Type B pancreatic cell (in vitro differentiated cells): Measurements from ENCODE around the gene VAPB. TPM values are rescaled to one million over a fixed set of nuclear protein-coding genes. Genes with fewer than 3 reads are reported as not detected.

Source experiments
- DNase-seq: peaks from one replicate; pipeline ENCODE4 v3.0.0; 2021; ENCODE audit warnings: mixed read lengths; ENCODE audit not compliant: unreplicated experiment; ENCODE audit errors: extremely low spot score
- H3K27ac Mint-ChIP-seq: 2 replicates; pipeline ENCODE4 v1.8.0; 2021; ENCODE audit warnings: mild to moderate bottlenecking, mixed read lengths
- H3K27me3 Mint-ChIP-seq: 2 replicates; pipeline ENCODE4 v1.8.0; 2021; ENCODE audit warnings: mixed read lengths
- H3K36me3 Mint-ChIP-seq: 2 replicates; pipeline ENCODE4 v1.8.0; 2021; ENCODE audit warnings: mixed read lengths
- H3K4me1 Mint-ChIP-seq: one replicate; pipeline ENCODE4 v1.8.0; 2021; ENCODE audit warnings: mixed read lengths; ENCODE audit not compliant: unreplicated experiment
- H3K4me3 Mint-ChIP-seq: 2 replicates; pipeline ENCODE4 v1.8.0; 2021; ENCODE audit warnings: mild to moderate bottlenecking, mixed read lengths
- H3K9me3 Mint-ChIP-seq: 2 replicates; pipeline ENCODE4 v1.8.0; 2021; ENCODE audit warnings: mixed read lengths
- total RNA-seq: library from RNA; stranded (reverse); gene quantifications from 2 replicates; pipeline ENCODE4 v1.2.1, GENCODE V29; 2021; ENCODE audit warnings: low replicate concordance
- TF ChIP-seq, protein P1 (sequence below): fragments of 200-600 bp; sonication (generic); conservative IDR thresholded peaks from 2 replicates; pipeline ENCODE4 v1.5.0; 2021; ENCODE audit warnings: antibody characterized with exemption, mild to moderate bottlenecking

VAPB gene
- total RNA-seq, 1 donor from 2014 or later: 58.9 TPM

DNA sequence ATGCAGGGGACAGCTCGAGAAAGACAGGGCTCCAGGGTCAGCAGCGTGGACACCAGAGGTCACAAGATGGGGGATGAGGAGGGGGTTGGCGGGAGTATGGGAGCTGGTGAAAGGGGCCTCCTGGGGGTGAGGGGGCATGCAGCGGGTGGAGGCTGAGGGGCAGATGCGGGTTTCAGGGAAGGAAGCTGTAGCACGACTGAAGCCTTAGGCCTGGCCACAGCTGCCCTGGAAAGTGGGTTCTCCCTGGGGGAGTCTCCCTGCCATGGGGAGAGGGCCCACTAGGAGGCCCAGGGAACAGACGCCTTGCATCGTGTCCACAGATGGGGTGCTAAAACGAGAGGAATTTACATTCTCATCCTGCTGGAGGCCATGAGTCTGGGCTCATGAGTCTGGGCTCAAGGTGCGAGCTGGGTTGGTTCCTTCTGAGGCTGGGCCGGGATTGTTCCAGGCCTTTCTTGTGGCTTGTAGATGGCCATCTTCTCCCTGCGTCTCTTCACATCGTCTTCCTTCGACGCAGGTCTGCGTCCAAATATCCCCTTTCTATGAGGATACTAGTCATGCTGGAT, 108.1 kb downstream of the VAPB start:
- H3K4me3 Mint-ChIP-seq: no peak overlapping the region
- TF ChIP-seq, protein P1, sequence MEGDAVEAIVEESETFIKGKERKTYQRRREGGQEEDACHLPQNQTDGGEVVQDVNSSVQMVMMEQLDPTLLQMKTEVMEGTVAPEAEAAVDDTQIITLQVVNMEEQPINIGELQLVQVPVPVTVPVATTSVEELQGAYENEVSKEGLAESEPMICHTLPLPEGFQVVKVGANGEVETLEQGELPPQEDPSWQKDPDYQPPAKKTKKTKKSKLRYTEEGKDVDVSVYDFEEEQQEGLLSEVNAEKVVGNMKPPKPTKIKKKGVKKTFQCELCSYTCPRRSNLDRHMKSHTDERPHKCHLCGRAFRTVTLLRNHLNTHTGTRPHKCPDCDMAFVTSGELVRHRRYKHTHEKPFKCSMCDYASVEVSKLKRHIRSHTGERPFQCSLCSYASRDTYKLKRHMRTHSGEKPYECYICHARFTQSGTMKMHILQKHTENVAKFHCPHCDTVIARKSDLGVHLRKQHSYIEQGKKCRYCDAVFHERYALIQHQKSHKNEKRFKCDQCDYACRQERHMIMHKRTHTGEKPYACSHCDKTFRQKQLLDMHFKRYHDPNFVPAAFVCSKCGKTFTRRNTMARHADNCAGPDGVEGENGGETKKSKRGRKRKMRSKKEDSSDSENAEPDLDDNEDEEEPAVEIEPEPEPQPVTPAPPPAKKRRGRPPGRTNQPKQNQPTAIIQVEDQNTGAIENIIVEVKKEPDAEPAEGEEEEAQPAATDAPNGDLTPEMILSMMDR: no peak
- H3K36me3 Mint-ChIP-seq: no peaks in the 10 kb centered on the region
- H3K4me1 Mint-ChIP-seq: no peaks in the 10 kb centered on the region
- no peak overlapping the region for H3K27ac Mint-ChIP-seq
- no peaks in the 10 kb centered on the region for H3K9me3 Mint-ChIP-seq
- H3K27me3 Mint-ChIP-seq: peaks cover 3% of the 10 kb centered on the region
- DNase-seq: no peak

DNA sequence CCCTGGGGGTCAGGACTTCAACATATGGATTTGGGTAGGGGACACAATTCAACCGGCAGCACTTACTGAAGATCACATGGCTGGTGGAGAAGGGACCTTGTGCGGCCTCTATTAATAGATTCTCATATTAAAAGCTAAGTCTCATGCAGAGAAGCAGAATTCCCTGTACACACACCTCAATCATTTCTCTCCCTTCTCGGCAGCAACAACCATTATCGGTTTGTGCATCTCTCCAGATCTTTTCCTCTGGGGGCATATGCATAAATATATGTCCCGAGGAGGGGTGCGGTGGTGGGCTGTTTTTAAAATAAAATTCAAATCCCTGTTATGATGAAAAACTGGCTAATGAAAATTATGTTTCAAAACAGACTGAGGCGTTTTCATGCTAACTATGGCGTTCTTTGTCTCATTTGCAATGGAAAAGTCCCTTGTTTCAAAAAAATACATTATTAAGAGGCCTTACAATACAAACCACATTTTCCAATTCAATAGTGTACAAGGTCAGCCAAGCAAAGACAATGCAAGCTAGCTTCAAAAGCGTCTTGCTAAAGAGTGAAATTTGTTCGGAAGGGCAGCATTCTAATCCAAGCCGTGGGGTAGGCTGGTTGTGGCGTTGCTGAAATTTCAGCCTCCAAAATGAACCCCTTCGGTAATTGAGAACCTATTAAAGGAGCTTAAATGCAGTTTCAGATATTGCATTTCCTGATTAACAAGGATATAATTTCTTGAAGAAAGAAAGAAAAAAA, 108.9 kb downstream of the VAPB start:
- H3K27me3 Mint-ChIP-seq: peaks cover 3% of the 10 kb centered on the region
- DNase-seq: no peak
- no peaks in the 10 kb centered on the region for H3K36me3 Mint-ChIP-seq
- no peak overlapping the region for H3K4me3 Mint-ChIP-seq
- no peaks in the 10 kb centered on the region for H3K9me3 Mint-ChIP-seq
- TF ChIP-seq, protein P1: no peak
- no peaks in the 10 kb centered on the region for H3K4me1 Mint-ChIP-seq
- no peak overlapping the region for H3K27ac Mint-ChIP-seq

DNA sequence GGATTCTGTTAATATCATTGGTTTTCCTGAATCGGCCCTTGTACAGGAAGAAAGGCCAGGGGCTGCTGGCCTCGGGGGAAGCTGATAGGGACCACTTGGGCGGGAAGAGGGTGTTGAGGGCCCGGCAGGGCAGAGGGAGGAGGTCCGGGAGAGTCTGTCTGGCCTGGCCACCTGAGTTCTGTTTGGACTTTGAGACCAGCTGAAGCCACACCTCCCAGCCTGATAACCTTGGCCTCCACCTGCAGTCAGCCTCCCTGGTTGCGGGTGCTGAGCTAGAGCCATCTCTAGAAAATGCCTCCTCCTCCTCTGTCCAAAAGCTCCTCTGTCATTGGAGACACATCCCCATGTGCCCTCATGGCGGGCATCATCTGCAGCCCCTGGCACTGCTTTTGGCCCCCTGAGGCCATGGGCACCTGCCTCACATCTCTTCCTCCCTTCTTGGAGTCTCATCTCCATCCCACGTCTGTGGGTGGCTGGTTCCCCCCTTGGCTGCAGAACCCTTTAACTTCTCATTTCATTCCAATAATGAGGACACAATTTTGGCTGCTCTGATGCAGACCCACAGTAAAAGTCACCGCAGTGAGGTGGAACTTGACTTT, 109.5 kb downstream of the VAPB start:
- no peak overlapping the region for H3K27ac Mint-ChIP-seq
- no peak for DNase-seq
- no peak overlapping the region for H3K4me3 Mint-ChIP-seq
- TF ChIP-seq, protein P1: no peak
- no peaks in the 10 kb centered on the region for H3K9me3 Mint-ChIP-seq
- no peaks in the 10 kb centered on the region for H3K4me1 Mint-ChIP-seq
- H3K36me3 Mint-ChIP-seq: no peaks in the 10 kb centered on the region
- peaks cover 3% of the 10 kb centered on the region for H3K27me3 Mint-ChIP-seq

GRCh38 chr20:58500256-58500655, 111.2 kb downstream of the VAPB start:
- Mint-ChIP-seq H3K4me1 (no peaks in the 10 kb centered on the region), H3K4me3 (no peak overlapping the region), H3K36me3 (no peaks in the 10 kb centered on the region)

More at GRCh38 chr20:58500256-58500655, 111.2 kb downstream of the VAPB start:
- peaks cover 3% of the 10 kb centered on the region for H3K27me3 Mint-ChIP-seq
- H3K9me3 Mint-ChIP-seq: no peaks in the 10 kb centered on the region
- DNase-seq: no peak
- H3K27ac Mint-ChIP-seq: no peak overlapping the region
- TF ChIP-seq, protein P1: no peak

Other genes with a start within 250 kb of the VAPB start
- gene ANKRD60, start 160.6 kb upstream of the VAPB start, total RNA-seq: not detected in 2 replicates
- gene RAB22A, start 79.5 kb upstream of the VAPB start, total RNA-seq: 17.7 and 18.9 TPM in 2 replicates
- 0.26 and 0.53 TPM in 2 replicates for gene APCDD1L, start 126.2 kb downstream of the VAPB start, total RNA-seq